ENCODE data around the gene MTARC2. TPM values are rescaled to one million over a fixed set of nuclear protein-coding genes. Genes with fewer than 3 reads are reported as not detected.

Gene MTARC2
- total RNA-seq, 1 donor from 2014 or later, result 8.9 TPM

- ChIA-PET CTCF (interaction anchor here (1.0 kb wide), 1 partner anchor 33 kb away, joined by 4 read pairs; no protein-coding TSS in a partner anchor), POLR2A (interaction anchor here (1.1 kb wide), 1 partner anchor 50 kb away, joined by 3 read pairs; no protein-coding TSS in a partner anchor)
- TF ChIP-seq CTCF (IDR thresholded peaks at IDR 0.05), result no peak
- H3K36me3 Mint-ChIP-seq (ENCODE audit: low read depth), result no peaks in the 10 kb centered on the region
- intact Hi-C loops (cut with micrococcal nuclease), result no loop called here
- peaks cover 13% of the 10 kb centered on the region for H3K4me1 Mint-ChIP-seq
- no peak for ATAC-seq (ENCODE audit: low read depth)
- no peak for DNase-seq
- H3K4me3 Mint-ChIP-seq, result no peak overlapping the region
- H3K27ac Mint-ChIP-seq, result no peak overlapping the region
- H3K27me3 Mint-ChIP-seq, result peaks cover 2% of the 10 kb centered on the region
- H3K9me3 Mint-ChIP-seq, result peaks cover 2% of the 10 kb centered on the region
These were observed 20.6 kb upstream of the MTARC2 start for GRCh38 chr1:220727519-220727918.

- Mint-ChIP-seq H3K27ac (no peak overlapping the region), H3K4me1 (peaks cover 22% of the 10 kb centered on the region), H3K4me3 (no peak overlapping the region), H3K27me3 (peaks cover 2% of the 10 kb centered on the region), H3K36me3 (ENCODE audit: low read depth) (no peaks in the 10 kb centered on the region), H3K9me3 (peaks cover 2% of the 10 kb centered on the region)
- DNase-seq, result no peak
- ChIA-PET CTCF (no interaction called here), POLR2A (no interaction called here)
- ATAC-seq (ENCODE audit: low read depth), result no peak
- intact Hi-C loops (cut with micrococcal nuclease), result loop anchor here (5.0 kb wide), 2 partner anchors 433 to 448 kb away; no protein-coding TSS in a partner anchor
- TF ChIP-seq CTCF (IDR thresholded peaks at IDR 0.05), result no peak
These were observed 17.6 kb upstream of the MTARC2 start for GRCh38 chr1:220730486-220730885.

GRCh38 chr1:220732137-220732536 lies 16.0 kb upstream of the MTARC2 start:
- H3K36me3 Mint-ChIP-seq (ENCODE audit: low read depth), result no peaks in the 10 kb centered on the region
- no peak overlapping the region for H3K4me3 Mint-ChIP-seq
- no peak for ATAC-seq (ENCODE audit: low read depth)
- no peak for TF ChIP-seq CTCF (IDR thresholded peaks at IDR 0.05)
- intact Hi-C loops (cut with micrococcal nuclease), result loop anchor here (2.0 to 5.0 kb wide), 3 partner anchors 23 to 450 kb away; no protein-coding TSS in a partner anchor
- no peak for DNase-seq
- H3K27ac Mint-ChIP-seq, result peak overlapping the region; percentile 36
- ChIA-PET POLR2A (interaction anchor here (1.4 kb wide), 1 partner anchor 9 kb away, joined by 4 read pairs; no protein-coding TSS in a partner anchor), CTCF (interaction anchor here (1.6 to 2.2 kb wide), 3 partner anchors 63 to 513 kb away, joined by 4 to 25 read pairs (median 21); no protein-coding TSS in a partner anchor)
- no peaks in the 10 kb centered on the region for H3K27me3 Mint-ChIP-seq
- H3K9me3 Mint-ChIP-seq, result peaks cover 2% of the 10 kb centered on the region
- H3K4me1 Mint-ChIP-seq, result peaks cover 22% of the 10 kb centered on the region

- Mint-ChIP-seq H3K27ac (peak overlapping the region; percentile 36), H3K4me3 (no peak overlapping the region), H3K36me3 (ENCODE audit: low read depth) (no peaks in the 10 kb centered on the region), H3K4me1 (peaks cover 25% of the 10 kb centered on the region), H3K27me3 (no peaks in the 10 kb centered on the region), H3K9me3 (peaks cover 2% of the 10 kb centered on the region)
- no peak for TF ChIP-seq CTCF (IDR thresholded peaks at IDR 0.05)
- POLR2A ChIA-PET, result interaction anchor here (0.6 to 2.3 kb wide), 9 partner anchors 9 to 541 kb away, joined by 3 to 11 read pairs (median 4); partner anchors contain the start of genes C1orf115 and MTARC2
- intact Hi-C loops (cut with micrococcal nuclease), result loop anchor here (1.0 to 5.0 kb wide), 8 partner anchors 24 to 512 kb away; partner anchors contain the start of gene C1orf115
- DNase-seq (no peak), ATAC-seq (ENCODE audit: low read depth) (no peak)
- CTCF ChIA-PET, result interaction anchor here (1.1 to 3.8 kb wide), 28 partner anchors 10 to 620 kb away, joined by 3 to 44 read pairs (median 6); partner anchors contain the start of genes C1orf115 and MTARC2
These were observed 15.5 kb upstream of the MTARC2 start for GRCh38 chr1:220732621-220733020.

GRCh38 chr1:220733086-220733601 lies 15.0 kb upstream of the MTARC2 start:
- TF ChIP-seq CTCF (IDR thresholded peaks at IDR 0.05), result peak; percentile 51
- POLR2A ChIA-PET, result interaction anchor here (0.6 to 2.3 kb wide), 12 partner anchors 10 to 541 kb away, joined by 3 to 11 read pairs (median 4); partner anchors contain the start of genes C1orf115 and MTARC2

More at GRCh38 chr1:220733086-220733601, 15.0 kb upstream of the MTARC2 start:
- peak overlapping the region; percentile 47 for H3K4me3 Mint-ChIP-seq
- H3K4me1 Mint-ChIP-seq, result peaks cover 25% of the 10 kb centered on the region
- ATAC-seq (ENCODE audit: low read depth) (peak; percentile 95), DNase-seq (peak; percentile 67)
- H3K36me3 Mint-ChIP-seq (ENCODE audit: low read depth), result no peaks in the 10 kb centered on the region
- CTCF ChIA-PET, result interaction anchor here (0.7 to 3.8 kb wide), 35 partner anchors 9 to 620 kb away, joined by 3 to 44 read pairs (median 5); partner anchors contain the start of genes C1orf115 and MTARC2
- H3K27ac Mint-ChIP-seq, result peak overlapping the region; percentile 30
- intact Hi-C loops (cut with micrococcal nuclease), result loop anchor here (1.0 to 5.0 kb wide), 8 partner anchors 24 to 513 kb away; partner anchors contain the start of gene C1orf115
- H3K27me3 Mint-ChIP-seq, result no peaks in the 10 kb centered on the region
- H3K9me3 Mint-ChIP-seq, result peaks cover 2% of the 10 kb centered on the region
